SIG-M5 treated with dmso at 0.1 percent for 504 hours (cell line): Measurements from ENCODE around the gene NOXA1.

Experiments
- DNase-seq: peaks from one replicate; lab custom pipeline; 2025; ENCODE audit not compliant: unreplicated experiment; lab: John Stamatoyannopoulos, UW

The NOXA1 gene

GRCh38 chr9:137452761-137453642, 29.8 kb downstream of the NOXA1 start:
- DNase-seq = no peak

- DNase-seq = no peak
Observed at GRCh38 chr9:137453643-137454081, 30.5 kb downstream of the NOXA1 start.

- DNase-seq = no peak
Observed at GRCh38 chr9:137454145-137454596, 31.0 kb downstream of the NOXA1 start.

GRCh38 chr9:137454597-137455358, 31.6 kb downstream of the NOXA1 start:
- no peak for DNase-seq

- no peak for DNase-seq
Observed at GRCh38 chr9:137455359-137455991, 32.3 kb downstream of the NOXA1 start.

GRCh38 chr9:137456061-137456863, 33.1 kb downstream of the NOXA1 start:
- DNase-seq = no peak

GRCh38 chr9:137456864-137457405, 33.7 kb downstream of the NOXA1 start:
- no peak for DNase-seq

- DNase-seq = no peak
Observed at GRCh38 chr9:137457406-137458193, 34.4 kb downstream of the NOXA1 start.

GRCh38 chr9:137458194-137459151, 35.3 kb downstream of the NOXA1 start:
- no peak for DNase-seq

GRCh38 chr9:137459152-137459600, 36.0 kb downstream of the NOXA1 start, which contains the start of gene NSMF:
NSMF (minus strand) TSS chr9:137459334; CDS start chr9:137459102, 232 bp downstream.
- peak; percentile 81 for DNase-seq

GRCh38 chr9:137459601-137460362, 36.6 kb downstream of the NOXA1 start:
- no peak for DNase-seq

GRCh38 chr9:137460363-137461315, 37.4 kb downstream of the NOXA1 start:
- DNase-seq = no peak

- no peak for DNase-seq
Observed at GRCh38 chr9:137461316-137461662, 38.1 kb downstream of the NOXA1 start.

GRCh38 chr9:137461663-137462395, 38.6 kb downstream of the NOXA1 start:
- peak; percentile 68 for DNase-seq

GRCh38 chr9:137462396-137462985, 39.3 kb downstream of the NOXA1 start:
- no peak for DNase-seq
